ENCODE measurements around the gene SLC4A3. TPM values are rescaled to one million over a fixed set of nuclear protein-coding genes. Genes with fewer than 3 reads are reported as not detected.

SLC4A3 gene
- total and polyA plus RNA-seq, 2 of the 13 experiments (the other 11 are each of a cell fraction or from before 2014, with no cell fraction given): 0.18 to 0.95 TPM

DNA sequence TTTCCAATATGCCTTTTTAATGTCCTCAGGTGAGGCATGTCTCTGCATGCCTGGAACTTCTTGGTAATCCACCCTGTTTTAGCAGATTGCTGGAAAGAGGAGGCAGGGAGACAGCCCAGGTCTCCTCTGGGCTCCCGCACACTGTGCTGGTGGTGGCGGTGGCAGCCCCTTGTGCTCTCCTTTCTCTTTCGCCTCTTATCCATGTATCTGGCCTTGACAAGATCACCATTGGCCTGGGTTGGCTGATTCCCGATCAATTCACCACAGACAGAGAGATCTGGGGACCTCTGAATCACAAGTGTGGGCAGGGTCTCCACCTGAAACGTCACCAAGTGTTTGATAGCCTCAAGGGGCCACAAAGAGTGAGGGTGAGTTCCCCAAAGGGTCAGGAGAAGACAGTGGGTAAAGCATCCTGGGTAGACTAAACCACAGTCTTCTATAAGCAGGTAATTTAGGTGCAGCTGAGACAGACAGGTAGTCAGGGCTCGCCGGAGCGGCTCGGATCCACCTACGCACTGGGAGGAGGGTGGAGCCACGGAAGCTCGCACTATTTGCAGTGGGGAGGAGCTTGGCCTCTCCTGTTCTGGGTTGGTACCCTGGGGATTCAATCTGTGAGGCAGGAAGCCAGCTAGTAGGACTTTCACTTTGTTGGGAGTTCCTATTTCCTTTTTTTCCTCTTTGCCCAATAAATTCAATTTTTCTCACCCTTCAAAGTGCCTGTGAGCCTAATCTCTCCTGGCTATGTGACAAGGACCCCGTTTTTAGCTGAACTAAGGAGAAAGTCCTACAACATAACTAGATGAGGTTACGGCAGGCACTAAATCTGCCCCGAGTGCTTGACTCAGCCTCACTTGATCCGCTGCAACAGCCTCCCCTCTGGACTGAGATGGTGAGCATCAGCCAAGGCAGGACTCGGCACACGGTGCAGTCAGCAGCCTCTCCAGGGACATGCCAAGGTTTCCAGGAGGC is 57.6 kb downstream of the SLC4A3 start (continued):
- TF ChIP-seq GABPB1 (CRISPR knock-in tag; IDR thresholded peaks at IDR 0.05) (peak; percentile 61), KDM1A (CRISPR knock-in tag; IDR thresholded peaks at IDR 0.05) (no peak), NFYC (CRISPR knock-in tag; IDR thresholded peaks at IDR 0.05) (peak; percentile 60), SP5 (CRISPR knock-in tag; IDR thresholded peaks at IDR 0.05; ENCODE audit: borderline replicate concordance, low read depth) (0 out of 2 replicates have a peak, but pooled peaks have one; percentile 29), FOXA1 (IDR thresholded peaks at IDR 0.05) (no peak), FOXA1 (CRISPR knock-in tag; IDR thresholded peaks at IDR 0.05) (peak; percentile 37), ZNF672 (CRISPR knock-in tag; IDR thresholded peaks at IDR 0.05) (no peak), DNMT3B (CRISPR knock-in tag; conservative IDR thresholded peaks at IDR 0.05) (0 out of 2 replicates have a peak, but pooled peaks have one; percentile 22), SP4 (CRISPR knock-in tag; IDR thresholded peaks at IDR 0.05) (peak; percentile 29; the same call in 1 of the 2 replicates), KAT8 (CRISPR knock-in tag; IDR thresholded peaks at IDR 0.05) (peak; percentile 54; the same call in 1 of the 2 replicates), GATAD1 (CRISPR knock-in tag; IDR thresholded peaks at IDR 0.05) (0 out of 2 replicates have a peak, but pooled peaks have one; percentile 22), KLF6 (CRISPR knock-in tag; IDR thresholded peaks at IDR 0.05) (0 out of 2 replicates have a peak, but pooled peaks have one; percentile 37), ELF3 (CRISPR knock-in tag; IDR thresholded peaks at IDR 0.05) (0 out of 2 replicates have a peak, but pooled peaks have one; percentile 10)
- TF ChIP-seq, protein P1, sequence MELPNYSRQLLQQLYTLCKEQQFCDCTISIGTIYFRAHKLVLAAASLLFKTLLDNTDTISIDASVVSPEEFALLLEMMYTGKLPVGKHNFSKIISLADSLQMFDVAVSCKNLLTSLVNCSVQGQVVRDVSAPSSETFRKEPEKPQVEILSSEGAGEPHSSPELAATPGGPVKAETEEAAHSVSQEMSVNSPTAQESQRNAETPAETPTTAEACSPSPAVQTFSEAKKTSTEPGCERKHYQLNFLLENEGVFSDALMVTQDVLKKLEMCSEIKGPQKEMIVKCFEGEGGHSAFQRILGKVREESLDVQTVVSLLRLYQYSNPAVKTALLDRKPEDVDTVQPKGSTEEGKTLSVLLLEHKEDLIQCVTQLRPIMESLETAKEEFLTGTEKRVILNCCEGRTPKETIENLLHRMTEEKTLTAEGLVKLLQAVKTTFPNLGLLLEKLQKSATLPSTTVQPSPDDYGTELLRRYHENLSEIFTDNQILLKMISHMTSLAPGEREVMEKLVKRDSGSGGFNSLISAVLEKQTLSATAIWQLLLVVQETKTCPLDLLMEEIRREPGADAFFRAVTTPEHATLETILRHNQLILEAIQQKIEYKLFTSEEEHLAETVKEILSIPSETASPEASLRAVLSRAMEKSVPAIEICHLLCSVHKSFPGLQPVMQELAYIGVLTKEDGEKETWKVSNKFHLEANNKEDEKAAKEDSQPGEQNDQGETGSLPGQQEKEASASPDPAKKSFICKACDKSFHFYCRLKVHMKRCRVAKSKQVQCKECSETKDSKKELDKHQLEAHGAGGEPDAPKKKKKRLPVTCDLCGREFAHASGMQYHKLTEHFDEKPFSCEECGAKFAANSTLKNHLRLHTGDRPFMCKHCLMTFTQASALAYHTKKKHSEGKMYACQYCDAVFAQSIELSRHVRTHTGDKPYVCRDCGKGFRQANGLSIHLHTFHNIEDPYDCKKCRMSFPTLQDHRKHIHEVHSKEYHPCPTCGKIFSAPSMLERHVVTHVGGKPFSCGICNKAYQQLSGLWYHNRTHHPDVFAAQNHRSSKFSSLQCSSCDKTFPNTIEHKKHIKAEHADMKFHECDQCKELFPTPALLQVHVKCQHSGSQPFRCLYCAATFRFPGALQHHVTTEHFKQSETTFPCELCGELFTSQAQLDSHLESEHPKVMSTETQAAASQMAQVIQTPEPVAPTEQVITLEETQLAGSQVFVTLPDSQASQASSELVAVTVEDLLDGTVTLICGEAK (IDR thresholded peaks at IDR 0.05): no peak
- TF ChIP-seq, protein P1 (CRISPR knock-in tag; IDR thresholded peaks at IDR 0.05): no peak
- TF ChIP-seq, protein P2, sequence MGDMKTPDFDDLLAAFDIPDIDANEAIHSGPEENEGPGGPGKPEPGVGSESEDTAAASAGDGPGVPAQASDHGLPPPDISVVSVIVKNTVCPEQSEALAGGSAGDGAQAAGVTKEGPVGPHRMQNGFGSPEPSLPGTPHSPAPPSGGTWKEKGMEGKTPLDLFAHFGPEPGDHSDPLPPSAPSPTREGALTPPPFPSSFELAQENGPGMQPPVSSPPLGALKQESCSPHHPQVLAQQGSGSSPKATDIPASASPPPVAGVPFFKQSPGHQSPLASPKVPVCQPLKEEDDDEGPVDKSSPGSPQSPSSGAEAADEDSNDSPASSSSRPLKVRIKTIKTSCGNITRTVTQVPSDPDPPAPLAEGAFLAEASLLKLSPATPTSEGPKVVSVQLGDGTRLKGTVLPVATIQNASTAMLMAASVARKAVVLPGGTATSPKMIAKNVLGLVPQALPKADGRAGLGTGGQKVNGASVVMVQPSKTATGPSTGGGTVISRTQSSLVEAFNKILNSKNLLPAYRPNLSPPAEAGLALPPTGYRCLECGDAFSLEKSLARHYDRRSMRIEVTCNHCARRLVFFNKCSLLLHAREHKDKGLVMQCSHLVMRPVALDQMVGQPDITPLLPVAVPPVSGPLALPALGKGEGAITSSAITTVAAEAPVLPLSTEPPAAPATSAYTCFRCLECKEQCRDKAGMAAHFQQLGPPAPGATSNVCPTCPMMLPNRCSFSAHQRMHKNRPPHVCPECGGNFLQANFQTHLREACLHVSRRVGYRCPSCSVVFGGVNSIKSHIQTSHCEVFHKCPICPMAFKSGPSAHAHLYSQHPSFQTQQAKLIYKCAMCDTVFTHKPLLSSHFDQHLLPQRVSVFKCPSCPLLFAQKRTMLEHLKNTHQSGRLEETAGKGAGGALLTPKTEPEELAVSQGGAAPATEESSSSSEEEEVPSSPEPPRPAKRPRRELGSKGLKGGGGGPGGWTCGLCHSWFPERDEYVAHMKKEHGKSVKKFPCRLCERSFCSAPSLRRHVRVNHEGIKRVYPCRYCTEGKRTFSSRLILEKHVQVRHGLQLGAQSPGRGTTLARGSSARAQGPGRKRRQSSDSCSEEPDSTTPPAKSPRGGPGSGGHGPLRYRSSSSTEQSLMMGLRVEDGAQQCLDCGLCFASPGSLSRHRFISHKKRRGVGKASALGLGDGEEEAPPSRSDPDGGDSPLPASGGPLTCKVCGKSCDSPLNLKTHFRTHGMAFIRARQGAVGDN (CRISPR knock-in tag; IDR thresholded peaks at IDR 0.05): peak; percentile 37
